ENCODE results near the gene PRMT1. TPM values are rescaled to one million over a fixed set of nuclear protein-coding genes. Genes with fewer than 3 reads are reported as not detected.
A peak's percentile ranks its signal among the peaks of the same experiment; 100 is the strongest.
"Not testable (repeated sequence)": the region's sequence is repeated elsewhere in the genome, so short reads cannot be mapped to it uniquely, and the experiment has no call there.

The PRMT1 gene
- total RNA-seq, 4 donors from 2014 or later: 78.5 to 274 (median 217) TPM

DNA sequence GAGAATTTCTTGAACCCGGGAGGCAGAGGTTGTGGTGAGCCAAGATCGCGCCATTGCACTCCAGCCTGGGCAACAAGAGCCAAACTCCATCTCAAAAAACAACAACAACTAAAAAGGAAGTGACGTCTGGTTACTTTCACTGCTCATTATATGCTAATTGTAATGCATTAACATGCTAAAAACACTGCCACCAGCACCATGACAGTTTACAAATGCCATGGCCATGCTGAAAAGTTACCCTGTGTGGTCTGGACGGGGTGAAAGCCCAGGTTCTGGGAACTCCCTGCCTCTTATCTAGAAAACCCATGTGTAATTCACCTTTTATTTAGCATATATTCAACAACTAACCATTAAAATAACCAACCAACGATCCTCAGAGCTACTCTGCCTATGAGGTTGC, 41.9 kb downstream of the PRMT1 start:
- Histone ChIP-seq H3K4me3 (no peak overlapping the region), H3K9me3 (no peaks in the 10 kb centered on the region), H3K27me3 (no peaks in the 10 kb centered on the region), H3K4me1 (no peaks in the 10 kb centered on the region), H3K27ac (no peak overlapping the region), H3K36me3 (no peaks in the 10 kb centered on the region)
- intact Hi-C loops (cut with DNase I; ENCODE audit: low total_unique reads): no loop called here
- no peak for DNase-seq
- no peak for TF ChIP-seq POLR2A (IDR thresholded peaks at IDR 0.05)
- TF ChIP-seq, protein P1, sequence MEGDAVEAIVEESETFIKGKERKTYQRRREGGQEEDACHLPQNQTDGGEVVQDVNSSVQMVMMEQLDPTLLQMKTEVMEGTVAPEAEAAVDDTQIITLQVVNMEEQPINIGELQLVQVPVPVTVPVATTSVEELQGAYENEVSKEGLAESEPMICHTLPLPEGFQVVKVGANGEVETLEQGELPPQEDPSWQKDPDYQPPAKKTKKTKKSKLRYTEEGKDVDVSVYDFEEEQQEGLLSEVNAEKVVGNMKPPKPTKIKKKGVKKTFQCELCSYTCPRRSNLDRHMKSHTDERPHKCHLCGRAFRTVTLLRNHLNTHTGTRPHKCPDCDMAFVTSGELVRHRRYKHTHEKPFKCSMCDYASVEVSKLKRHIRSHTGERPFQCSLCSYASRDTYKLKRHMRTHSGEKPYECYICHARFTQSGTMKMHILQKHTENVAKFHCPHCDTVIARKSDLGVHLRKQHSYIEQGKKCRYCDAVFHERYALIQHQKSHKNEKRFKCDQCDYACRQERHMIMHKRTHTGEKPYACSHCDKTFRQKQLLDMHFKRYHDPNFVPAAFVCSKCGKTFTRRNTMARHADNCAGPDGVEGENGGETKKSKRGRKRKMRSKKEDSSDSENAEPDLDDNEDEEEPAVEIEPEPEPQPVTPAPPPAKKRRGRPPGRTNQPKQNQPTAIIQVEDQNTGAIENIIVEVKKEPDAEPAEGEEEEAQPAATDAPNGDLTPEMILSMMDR (IDR thresholded peaks at IDR 0.05): no peak

DNA sequence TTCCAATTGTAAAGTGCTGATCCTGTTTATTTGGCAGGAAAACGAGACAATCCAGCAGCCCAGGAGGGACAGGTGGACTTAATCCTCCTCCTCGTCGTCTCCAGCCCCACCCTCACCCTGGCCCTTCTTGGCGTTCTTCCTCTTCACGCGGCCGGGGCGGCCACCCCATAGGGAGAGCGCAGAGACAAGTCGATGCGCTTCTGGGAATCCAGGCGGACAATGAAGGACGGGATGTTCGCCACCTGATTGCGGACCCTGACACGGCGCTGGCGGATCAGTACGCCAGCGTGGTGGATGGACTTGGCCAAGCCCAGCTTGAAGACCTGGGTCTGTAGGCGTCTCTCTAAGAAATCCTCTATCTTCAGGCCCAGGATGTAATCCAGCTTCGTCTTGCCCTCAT, 42.3 kb downstream of the PRMT1 start:
- H3K4me3 ChIP-seq; H3K4me1 ChIP-seq; H3K36me3 ChIP-seq; H3K27me3 ChIP-seq; intact Hi-C loops (cut with DNase I; ENCODE audit: low total_unique reads); DNase-seq; H3K27ac ChIP-seq; H3K9me3 ChIP-seq: not testable (repeated sequence)

DNA sequence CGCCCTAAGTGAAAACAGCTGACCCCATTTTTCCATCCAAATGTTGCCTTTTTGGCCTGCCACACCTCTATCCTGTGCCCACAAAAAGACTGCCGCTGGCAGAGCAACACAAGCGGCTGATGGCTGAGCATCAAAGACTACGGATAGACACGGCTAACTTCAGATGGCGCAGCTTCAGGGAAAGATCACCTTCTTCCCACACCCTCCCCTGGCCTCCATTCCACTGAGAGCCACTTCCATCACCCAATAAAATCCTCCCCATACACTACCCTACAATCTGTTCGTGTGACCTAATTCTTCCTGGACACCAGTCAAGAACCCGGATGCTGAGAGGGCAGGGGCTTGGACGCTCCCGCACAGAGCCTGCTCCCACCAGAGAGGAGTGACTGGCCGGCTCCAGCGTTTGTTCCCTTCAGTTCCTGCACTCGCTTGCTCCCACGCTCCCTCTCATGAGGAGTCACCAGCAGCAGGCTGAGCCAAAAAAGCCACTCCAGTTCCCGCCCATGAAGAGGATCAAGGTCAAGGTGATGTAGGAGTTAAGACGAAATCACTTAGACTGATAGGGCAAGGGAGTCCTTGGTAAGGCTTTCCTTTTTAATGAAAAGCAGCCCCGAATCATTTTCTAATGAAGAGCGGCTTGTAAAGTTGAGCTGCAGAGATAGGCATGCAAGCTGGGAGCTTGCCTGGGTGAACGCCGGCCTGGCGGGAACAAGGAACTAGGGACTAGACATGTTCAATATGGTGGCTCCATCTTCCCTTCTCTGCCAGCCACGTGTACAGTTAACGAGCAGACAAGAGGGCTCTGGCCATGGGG, 50.4 kb downstream of the PRMT1 start:
- Histone ChIP-seq H3K4me1 (no peaks in the 10 kb centered on the region), H3K27me3 (no peaks in the 10 kb centered on the region), H3K27ac (peak overlapping the region; percentile 88 to 92), H3K36me3 (no peaks in the 10 kb centered on the region), H3K4me3 (no peak overlapping the region), H3K9me3 (no peaks in the 10 kb centered on the region)
- TF ChIP-seq POLR2A (IDR thresholded peaks at IDR 0.05): no peak
- TF ChIP-seq, protein P1 (IDR thresholded peaks at IDR 0.05): no peak
- peak; percentile 86 to 88 for DNase-seq
- intact Hi-C loops (cut with DNase I; ENCODE audit: low total_unique reads): no loop called here

DNA sequence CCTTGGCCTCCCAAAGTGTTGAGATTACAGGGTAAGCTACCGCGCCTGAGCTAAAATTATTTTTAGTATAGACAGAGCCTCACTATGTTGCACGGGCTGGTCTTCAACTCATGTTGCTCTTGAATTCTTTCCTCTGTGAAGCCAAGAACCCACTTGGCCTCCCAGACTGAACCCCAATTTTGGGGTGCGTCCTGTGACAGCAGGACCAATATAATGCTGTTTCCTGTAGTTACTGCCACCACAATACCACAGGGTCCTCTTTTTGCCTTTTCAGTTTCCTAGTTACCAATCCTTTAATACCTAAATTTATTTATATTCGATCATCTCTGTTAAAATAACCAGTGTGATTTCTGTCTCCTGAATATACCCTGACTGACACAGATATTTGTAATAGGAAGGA, 53.1 kb downstream of the PRMT1 start:
- Histone ChIP-seq H3K36me3 (no peaks in the 10 kb centered on the region), H3K9me3 (no peaks in the 10 kb centered on the region), H3K4me1 (no peaks in the 10 kb centered on the region), H3K27me3 (no peaks in the 10 kb centered on the region), H3K4me3 (no peak overlapping the region), H3K27ac (no peak overlapping the region)
- no peak for DNase-seq
- no peak for TF ChIP-seq POLR2A (IDR thresholded peaks at IDR 0.05)
- TF ChIP-seq, protein P1 (IDR thresholded peaks at IDR 0.05): no peak
- intact Hi-C loops (cut with DNase I; ENCODE audit: low total_unique reads): no loop called here

Small RNAs within 50 kb of the gene (microRNA-seq; reads per million reads assigned to microRNA genes)
- gene MIR5088 (ENCODE audit: borderline microRNAs expressed, borderline replicate concordance): not detected

Small RNAs within 50 kb of the gene (small RNA-seq; reads per million reads assigned to genes)
- gene MIR5088: not detected

Other genes with a start within 250 kb of the PRMT1 start
- gene SLC17A7, start 235.7 kb upstream of the PRMT1 start, total RNA-seq: 1 to 10 TPM in 3 of 4 donors, not detected in 1; 1.3 to 5.6 (median 1.9) TPM
- 10 to 100 TPM; 31.2 to 70.2 (median 46.5) TPM for gene PIH1D1, start 225.5 kb upstream of the PRMT1 start, total RNA-seq
- gene ALDH16A1, start 224.0 kb upstream of the PRMT1 start, total RNA-seq: 10 to 100 TPM; 13.5 to 40.8 (median 34.5) TPM
- gene FLT3LG, start 203.1 kb upstream of the PRMT1 start, total RNA-seq: 10 to 100 TPM in 1 of 4 donors, 1 to 10 TPM in 2, not detected in 1; 3.7 to 19.4 (median 4.1) TPM
- 1,000 to 10,000 TPM; 1,462 to 5,863 (median 3,544) TPM for gene RPL13A, start 189.7 kb upstream of the PRMT1 start, total RNA-seq
- over 10,000 TPM in 1 of 4 donors, 1,000 to 10,000 TPM in 3; 2,160 to 10,624 (median 5,235) TPM for gene RPS11, start 180.8 kb upstream of the PRMT1 start, total RNA-seq
- 100 to 1,000 TPM; 151 to 226 (median 201) TPM for gene FCGRT, start 164.6 kb upstream of the PRMT1 start, total RNA-seq
- 10 to 100 TPM; 14.3 to 71.1 (median 41.4) TPM for gene RCN3, start 149.3 kb upstream of the PRMT1 start, total RNA-seq
- 100 to 1,000 TPM in 1 of 4 donors, 10 to 100 TPM in 3; 29.0 to 347 (median 65.4) TPM for gene NOSIP, start 96.7 kb upstream of the PRMT1 start, total RNA-seq
- gene PRRG2, start 96.0 kb upstream of the PRMT1 start, total RNA-seq: 1 to 10 TPM in 1 of 4 donors, under 1 TPM in 1, not detected in 2; 0.95 to 1.4 TPM
- 10 to 100 TPM in 2 of 4 donors, 1 to 10 TPM in 2; 2.6 to 63.1 (median 8.6) TPM for gene PRR12, start 86.1 kb upstream of the PRMT1 start, total RNA-seq
- gene RRAS, start 37.1 kb upstream of the PRMT1 start, total RNA-seq: 100 to 1,000 TPM in 1 of 4 donors, 10 to 100 TPM in 3; 17.1 to 106 (median 47.7) TPM
- 10 to 100 TPM in 3 of 4 donors, 1 to 10 TPM in 1; 8.8 to 76.9 (median 11.4) TPM for gene SCAF1, start 35.1 kb upstream of the PRMT1 start, total RNA-seq
- gene IRF3, start 11.4 kb upstream of the PRMT1 start, total RNA-seq: 100 to 1,000 TPM in 1 of 4 donors, 10 to 100 TPM in 2, 1 to 10 TPM in 1; 8.2 to 106 (median 63.9) TPM
- gene BCL2L12, start 11.3 kb upstream of the PRMT1 start, total RNA-seq: 10 to 100 TPM in 1 of 4 donors, 1 to 10 TPM in 3; 3.1 to 23.8 (median 3.5) TPM
- 1 to 10 TPM in 3 of 4 donors, not detected in 1; 1.3 to 6.0 (median 1.5) TPM for gene ADM5, start 12.3 kb downstream of the PRMT1 start, total RNA-seq
- gene CPT1C, start 13.8 kb downstream of the PRMT1 start, total RNA-seq: 10 to 100 TPM in 2 of 4 donors, 1 to 10 TPM in 2; 1.5 to 26.6 (median 12.2) TPM
- gene TSKS, start 86.0 kb downstream of the PRMT1 start, total RNA-seq: 1 to 10 TPM in 1 of 4 donors, under 1 TPM in 1, not detected in 2; 0.28 to 1.9 TPM
- 100 to 1,000 TPM in 1 of 4 donors, 10 to 100 TPM in 3; 47.1 to 114 (median 54.7) TPM for gene AP2A1, start 89.7 kb downstream of the PRMT1 start, total RNA-seq
- 10 to 100 TPM; 10.5 to 28.8 (median 23.3) TPM for gene FUZ, start 136.0 kb downstream of the PRMT1 start, total RNA-seq
- 10 to 100 TPM; 21.1 to 48.1 (median 26.8) TPM for gene MED25, start 141.0 kb downstream of the PRMT1 start, total RNA-seq
- 100 to 1,000 TPM in 1 of 4 donors, 10 to 100 TPM in 3; 46.2 to 156 (median 82.0) TPM for gene PTOV1, start 173.9 kb downstream of the PRMT1 start, total RNA-seq
- 100 to 1,000 TPM in 1 of 4 donors, 10 to 100 TPM in 3; 47.7 to 104 (median 77.7) TPM for gene PNKP, start 190.3 kb downstream of the PRMT1 start, total RNA-seq
- 10 to 100 TPM in 1 of 4 donors, 1 to 10 TPM in 3; 2.6 to 26.7 (median 5.9) TPM for gene AKT1S1, start 200.1 kb downstream of the PRMT1 start, total RNA-seq
- 10 to 100 TPM in 3 of 4 donors, 1 to 10 TPM in 1; 9.1 to 44.1 (median 12.5) TPM for gene TBC1D17, start 200.4 kb downstream of the PRMT1 start, total RNA-seq
- 1 to 10 TPM in 1 of 4 donors, under 1 TPM in 1, not detected in 2; 0.82 to 1.2 TPM for gene IL4I1, start 219.6 kb downstream of the PRMT1 start, total RNA-seq

All from uterus (tissue), 4 donors.